Keratinocyte (primary cell): ENCODE data around the gene HCFC1R1. TPM values are rescaled to one million over a fixed set of nuclear protein-coding genes. Genes with fewer than 3 reads are reported as not detected.

Experiments used
- DNase-seq: peaks from one replicate; pipeline ENCODE4 v3.0.0-alpha.2; 2011; ENCODE audit warnings: low read depth, missing footprints, low spot score
- FAIRE-seq: peaks from 2 replicates; lab custom pipeline; 2011; peaks lifted over from hg19 to GRCh38; lab: Jason Lieb, UNC
- H2AFZ ChIP-seq: 2 replicates; pipeline ENCODE4 v1.6.0; 2012; ENCODE audit warnings: low read length, control low read depth, inconsistent platforms; ENCODE audit not compliant: control insufficient read depth
- H3K27ac ChIP-seq: 2 replicates; pipeline ENCODE4 v1.5.1; 2011; ENCODE audit warnings: low read length; ENCODE audit not compliant: control insufficient read depth, insufficient read depth
- H3K27me3 ChIP-seq: 3 replicates; pipeline ENCODE4 v1.6.0; 2011; ENCODE audit warnings: low read length; ENCODE audit not compliant: control insufficient read depth, insufficient read depth; ENCODE audit errors: extremely low read depth
- H3K36me3 ChIP-seq, 2 experiments: 2 replicates in 1 of 2; 3 replicates in 1 of 2; pipeline ENCODE4 v1.5.1; 2011; ENCODE audit warnings: low read length in 2 of 2, mild to moderate bottlenecking in 1 of 2; ENCODE audit not compliant: control insufficient read depth in 2 of 2, insufficient read depth in 2 of 2; ENCODE audit errors: extremely low read depth in 1 of 2
- H3K4me1 ChIP-seq: 3 replicates; pipeline ENCODE4 v1.5.1; 2011; ENCODE audit warnings: low read length; ENCODE audit not compliant: control insufficient read depth, insufficient read depth; ENCODE audit errors: extremely low read depth
- H3K4me2 ChIP-seq: 3 replicates; pipeline ENCODE4 v1.6.0; 2011; ENCODE audit warnings: low read depth, low read length; ENCODE audit not compliant: control insufficient read depth, insufficient read depth; ENCODE audit errors: extremely low read depth
- H3K4me3 ChIP-seq, 3 experiments: fragments of 200-600 bp in 1 of 3; sonication (generic) in 1 of 3; 2 replicates in 2 of 3; 3 replicates in 1 of 3; pipeline ENCODE4 v1.5.1; 2011 to 2016; ENCODE audit warnings: low read length in 3 of 3, mild to moderate bottlenecking in 3 of 3, control low read depth in 2 of 3, inconsistent platforms in 1 of 3, low read depth in 1 of 3, mixed read lengths in 1 of 3, mixed run types in 1 of 3, moderate library complexity in 1 of 3; ENCODE audit not compliant: control insufficient read depth in 2 of 3, insufficient read depth in 2 of 3; ENCODE audit errors: extremely low read depth in 1 of 3
- H3K79me2 ChIP-seq: 2 replicates; pipeline ENCODE4 v1.6.0; 2012; ENCODE audit warnings: low read length; ENCODE audit not compliant: control insufficient read depth, insufficient read depth
- H3K9ac ChIP-seq: 3 replicates; pipeline ENCODE4 v1.6.0; 2011; ENCODE audit warnings: low read length; ENCODE audit not compliant: control insufficient read depth, insufficient read depth; ENCODE audit errors: extremely low read depth
- H3K9me1 ChIP-seq: 3 replicates; pipeline ENCODE4 v1.6.0; 2011; ENCODE audit warnings: low read length; ENCODE audit not compliant: control insufficient read depth, insufficient read depth; ENCODE audit errors: extremely low read depth
- H3K9me3 ChIP-seq: 2 replicates; pipeline ENCODE4 v1.5.1; 2012; ENCODE audit warnings: low read depth, low read length; ENCODE audit not compliant: control insufficient read depth
- H4K20me1 ChIP-seq: 3 replicates; pipeline ENCODE4 v1.6.0; 2011; ENCODE audit warnings: low read length; ENCODE audit not compliant: control insufficient read depth, insufficient read depth; ENCODE audit errors: extremely low read depth
- EZH2 ChIP-seq: IDR thresholded peaks from one replicate; pipeline ENCODE4 v1.6.1; 2012; ENCODE audit warnings: inconsistent platforms, mild to moderate bottlenecking, low read length, moderate library complexity
- dilution Hi-C: fragments of 300-500 bp; cut with MboI; formaldehyde crosslinking; loops from one replicate; pipeline ENCODE4 v1.7.0; 2020; ENCODE audit warnings: low sequenced_read_pairs; ENCODE audit not compliant: extremely low pct_ligation_motif_present
- polyA plus RNA-seq, 5 experiments: library from polyadenylated mRNA; depleted of rRNA in 3 of 5; stranded (reverse) in 3 of 5; stranded (forward) in 1 of 5; unstranded in 1 of 5; fragments of >200 nt; gene quantifications; 1 replicate in 1 of 5; 2 replicates in 3 of 5; 3 replicates in 1 of 5; pipeline versions ENCODE4 v1.2.1 to v1.2.3, GENCODE V29; 2011 to 2012; ENCODE audit warnings: missing spikeins in 2 of 5, low read depth in 1 of 5, low replicate concordance in 1 of 5
- TF ChIP-seq, protein P1 (sequence below), 3 experiments: IDR thresholded peaks in 1 of 3; conservative IDR thresholded peaks in 1 of 3; optimal IDR thresholded peaks in 1 of 3; 2 replicates in 2 of 3; 3 replicates in 1 of 3; pipeline versions ENCODE3 to v1.5.1; 2011; ENCODE audit warnings: low read length in 3 of 3, mild to moderate bottlenecking in 3 of 3, moderate library complexity in 2 of 3, control low read depth in 1 of 3, inconsistent platforms in 1 of 3; ENCODE audit not compliant: insufficient read depth in 2 of 3; ENCODE audit errors: extremely low read depth in 1 of 3

Gene HCFC1R1
- polyA plus RNA-seq, 1 donor (not counting 4 experiments of a cell fraction or from before 2014, with no cell fraction given) = 13.0 TPM

DNA sequence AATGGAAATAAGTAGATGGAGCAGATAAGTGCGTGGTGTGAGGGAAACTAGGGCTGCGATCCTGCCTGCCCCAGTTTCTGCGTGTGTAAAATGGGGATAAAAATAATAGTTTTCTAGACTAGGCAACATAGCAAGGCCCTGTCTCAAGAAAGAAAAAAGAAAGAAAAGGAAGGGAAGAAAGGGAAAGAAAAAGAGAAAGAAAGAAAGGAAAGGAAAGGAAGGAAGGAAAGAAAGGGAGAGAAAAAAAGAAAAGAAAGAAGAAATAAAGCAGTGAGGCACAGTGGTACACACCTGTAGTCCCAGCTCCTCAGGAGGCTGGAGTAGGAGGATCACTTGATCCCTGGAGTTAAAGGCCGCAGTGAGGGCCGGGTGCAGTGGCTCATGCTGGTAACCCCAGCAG, 41.3 kb downstream of the HCFC1R1 start:
- no peaks in the 10 kb centered on the region for H4K20me1 ChIP-seq
- dilution Hi-C loops = no loop called here
- FAIRE-seq (no peak), DNase-seq (no peak)
- no peaks in the 10 kb centered on the region for H3K36me3 ChIP-seq
- H2AFZ ChIP-seq = no peak overlapping the region
- no peak overlapping the region for H3K4me2 ChIP-seq
- H3K79me2 ChIP-seq = peaks cover 17% of the 10 kb centered on the region
- H3K4me3 ChIP-seq = no peak overlapping the region
- no peak for TF ChIP-seq EZH2
- TF ChIP-seq, protein P1, sequence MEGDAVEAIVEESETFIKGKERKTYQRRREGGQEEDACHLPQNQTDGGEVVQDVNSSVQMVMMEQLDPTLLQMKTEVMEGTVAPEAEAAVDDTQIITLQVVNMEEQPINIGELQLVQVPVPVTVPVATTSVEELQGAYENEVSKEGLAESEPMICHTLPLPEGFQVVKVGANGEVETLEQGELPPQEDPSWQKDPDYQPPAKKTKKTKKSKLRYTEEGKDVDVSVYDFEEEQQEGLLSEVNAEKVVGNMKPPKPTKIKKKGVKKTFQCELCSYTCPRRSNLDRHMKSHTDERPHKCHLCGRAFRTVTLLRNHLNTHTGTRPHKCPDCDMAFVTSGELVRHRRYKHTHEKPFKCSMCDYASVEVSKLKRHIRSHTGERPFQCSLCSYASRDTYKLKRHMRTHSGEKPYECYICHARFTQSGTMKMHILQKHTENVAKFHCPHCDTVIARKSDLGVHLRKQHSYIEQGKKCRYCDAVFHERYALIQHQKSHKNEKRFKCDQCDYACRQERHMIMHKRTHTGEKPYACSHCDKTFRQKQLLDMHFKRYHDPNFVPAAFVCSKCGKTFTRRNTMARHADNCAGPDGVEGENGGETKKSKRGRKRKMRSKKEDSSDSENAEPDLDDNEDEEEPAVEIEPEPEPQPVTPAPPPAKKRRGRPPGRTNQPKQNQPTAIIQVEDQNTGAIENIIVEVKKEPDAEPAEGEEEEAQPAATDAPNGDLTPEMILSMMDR (optimal IDR thresholded peaks at IDR 0.05 in 1 of 3, IDR thresholded peaks at IDR 0.05 in 1 of 3, conservative IDR thresholded peaks at IDR 0.05 in 1 of 3; ENCODE audit: extremely low read depth in 1 of 3, insufficient read depth in 2 of 3, low read length in 3 of 3) = no peak
- no peak overlapping the region for H3K27ac ChIP-seq
- peaks cover 31% of the 10 kb centered on the region for H3K4me1 ChIP-seq
- H3K27me3 ChIP-seq = no peaks in the 10 kb centered on the region
- H3K9ac ChIP-seq = no peak overlapping the region
- H3K9me3 ChIP-seq = no peaks in the 10 kb centered on the region
- H3K9me1 ChIP-seq = no peaks in the 10 kb centered on the region

GRCh38 chr16:2981899-2982250, 41.9 kb downstream of the HCFC1R1 start:
- Histone ChIP-seq H2AFZ (no peak overlapping the region), H3K4me2 (no peak overlapping the region), H3K4me3 (no peak overlapping the region), H3K9ac (no peak overlapping the region), H3K9me3 (no peaks in the 10 kb centered on the region), H3K27ac (no peak overlapping the region), H3K4me1 (peaks cover 31% of the 10 kb centered on the region), H3K79me2 (peaks cover 17% of the 10 kb centered on the region), H3K36me3 (no peaks in the 10 kb centered on the region), H3K9me1 (no peaks in the 10 kb centered on the region), H4K20me1 (no peaks in the 10 kb centered on the region), H3K27me3 (no peaks in the 10 kb centered on the region)
- TF ChIP-seq, protein P1 (optimal IDR thresholded peaks at IDR 0.05 in 1 of 3, IDR thresholded peaks at IDR 0.05 in 1 of 3, conservative IDR thresholded peaks at IDR 0.05 in 1 of 3; ENCODE audit: extremely low read depth in 1 of 3, insufficient read depth in 2 of 3, low read length in 3 of 3) = no peak
- TF ChIP-seq EZH2 = no peak
- no peak for FAIRE-seq
- dilution Hi-C loops = no loop called here
- no peak for DNase-seq
